ENCODE results near the gene FBN2.
"Not testable (repeated sequence)": the region's sequence is repeated elsewhere in the genome, so short reads cannot be mapped to it uniquely, and the experiment has no call there.

DNA sequence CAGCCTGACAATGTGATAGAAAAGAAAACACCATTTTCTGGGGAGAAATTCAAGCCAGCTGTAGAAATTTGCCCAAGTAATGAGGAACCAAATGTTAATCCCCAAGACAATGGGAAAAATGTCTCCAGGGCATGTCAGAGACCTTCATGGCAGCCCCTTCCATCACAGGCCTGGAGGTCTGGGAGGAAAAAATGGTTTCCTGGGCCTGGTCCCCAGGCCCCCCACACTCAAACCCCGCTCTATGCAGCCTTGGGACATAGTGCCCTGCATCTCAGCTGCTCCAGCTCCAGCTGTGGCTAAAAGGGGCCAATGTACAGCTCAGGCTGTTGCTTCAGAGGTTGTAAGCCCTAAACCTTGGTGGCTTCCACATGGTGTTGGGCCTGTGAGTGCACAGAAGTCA lies 34.3 kb downstream of the FBN2 start:
- not testable (repeated sequence) for TF ChIP-seq NCOA2 (IDR thresholded peaks at IDR 0.05; ENCODE audit: partially characterized antibody in 2 of 2); HDAC2 (IDR thresholded peaks at IDR 0.05); TCF7 (IDR thresholded peaks at IDR 0.05; ENCODE audit: borderline replicate concordance); ZFP30 (CRISPR knock-in tag; IDR thresholded peaks at IDR 0.05; ENCODE audit: borderline replicate concordance); ELF4 (CRISPR knock-in tag; IDR thresholded peaks at IDR 0.05); FOXK1 (CRISPR knock-in tag; IDR thresholded peaks at IDR 0.05; ENCODE audit: borderline replicate concordance); MYC (IDR thresholded peaks at IDR 0.05; ENCODE audit: low read depth, low read length); MYC (CRISPR knock-in tag; IDR thresholded peaks at IDR 0.05; ENCODE audit: borderline replicate concordance, low read depth)
- TF ChIP-seq, protein P1, sequence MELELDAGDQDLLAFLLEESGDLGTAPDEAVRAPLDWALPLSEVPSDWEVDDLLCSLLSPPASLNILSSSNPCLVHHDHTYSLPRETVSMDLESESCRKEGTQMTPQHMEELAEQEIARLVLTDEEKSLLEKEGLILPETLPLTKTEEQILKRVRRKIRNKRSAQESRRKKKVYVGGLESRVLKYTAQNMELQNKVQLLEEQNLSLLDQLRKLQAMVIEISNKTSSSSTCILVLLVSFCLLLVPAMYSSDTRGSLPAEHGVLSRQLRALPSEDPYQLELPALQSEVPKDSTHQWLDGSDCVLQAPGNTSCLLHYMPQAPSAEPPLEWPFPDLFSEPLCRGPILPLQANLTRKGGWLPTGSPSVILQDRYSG (tag; conservative IDR thresholded peaks at IDR 0.05; ENCODE audit: low read depth), result not testable (repeated sequence)
